Stimulated activated CD8-positive, alpha-beta memory T cell treated with anti-CD3 and anti-CD28 coated beads, Interleukin-15, amount 100 ng/mL, for 4 hours (primary cell): ENCODE results near the gene CC2D2A.
"Not testable (repeated sequence)": the region's sequence is repeated elsewhere in the genome, so short reads cannot be mapped to it uniquely, and the experiment has no call there.

Source experiments
- DNase-seq, 2 donors: peaks; one replicate each; pipeline ENCODE4 v3.0.0-alpha.2; 2020; ENCODE audit warnings: low read depth in 2 of 2

The CC2D2A gene

GRCh38 chr4:15516494-15516893 is 46.8 kb downstream of the CC2D2A start:
- no peak for DNase-seq

- DNase-seq: not testable (repeated sequence)
Observed at GRCh38 chr4:15517681-15518080, 48.0 kb downstream of the CC2D2A start.

GRCh38 chr4:15521442-15522039 is 51.9 kb downstream of the CC2D2A start:
- no peak for DNase-seq

DNA sequence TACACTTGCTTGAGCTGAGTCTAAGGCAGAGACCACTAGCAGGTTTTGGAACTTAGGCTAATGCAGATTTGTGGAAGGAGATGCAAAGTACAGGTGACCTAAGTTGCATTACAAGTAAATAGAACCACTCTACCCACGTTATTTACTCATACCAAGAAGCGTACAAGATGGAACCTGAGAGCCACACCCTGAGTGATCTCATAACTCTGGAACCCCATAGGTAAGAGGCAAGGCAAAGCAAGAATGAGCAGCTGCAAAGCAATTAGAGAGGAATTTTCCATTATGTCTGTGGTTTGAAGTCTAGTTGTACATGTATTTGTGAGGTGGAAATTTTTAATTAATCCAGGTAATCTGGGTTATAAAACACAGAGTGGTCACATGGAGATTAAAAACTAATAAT is 55.4 kb downstream of the CC2D2A start:
- no peak for DNase-seq

- no peak for DNase-seq
Observed at GRCh38 chr4:15526924-15527592, 57.4 kb downstream of the CC2D2A start.

DNA sequence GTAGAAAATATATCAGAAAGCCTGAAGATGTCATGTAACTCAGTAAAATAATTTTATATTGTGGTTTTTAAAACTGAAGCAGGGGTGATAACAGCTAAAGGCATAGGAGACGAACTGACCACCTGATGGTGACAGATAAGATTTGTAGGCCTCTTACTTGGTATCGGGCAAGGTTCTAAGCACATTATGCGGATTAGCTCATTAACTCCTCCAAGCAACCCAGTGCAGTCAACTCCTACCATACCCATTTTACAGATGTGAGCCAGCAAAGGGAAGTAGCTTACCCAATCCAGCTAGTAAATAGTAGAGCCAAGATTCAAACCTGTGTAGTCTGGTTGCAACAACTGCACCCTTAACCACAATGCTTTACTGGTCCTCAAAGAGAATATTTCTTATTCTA is 62.1 kb downstream of the CC2D2A start:
- no peak for DNase-seq

GRCh38 chr4:15533817-15534216 is 64.1 kb downstream of the CC2D2A start:
- no peak for DNase-seq

GRCh38 chr4:15535599-15535998 is 65.9 kb downstream of the CC2D2A start:
- DNase-seq: no peak

GRCh38 chr4:15536552-15537499 is 67.1 kb downstream of the CC2D2A start:
- DNase-seq: no peak

- DNase-seq: no peak
Observed at GRCh38 chr4:15541941-15542340, 72.3 kb downstream of the CC2D2A start.

DNA sequence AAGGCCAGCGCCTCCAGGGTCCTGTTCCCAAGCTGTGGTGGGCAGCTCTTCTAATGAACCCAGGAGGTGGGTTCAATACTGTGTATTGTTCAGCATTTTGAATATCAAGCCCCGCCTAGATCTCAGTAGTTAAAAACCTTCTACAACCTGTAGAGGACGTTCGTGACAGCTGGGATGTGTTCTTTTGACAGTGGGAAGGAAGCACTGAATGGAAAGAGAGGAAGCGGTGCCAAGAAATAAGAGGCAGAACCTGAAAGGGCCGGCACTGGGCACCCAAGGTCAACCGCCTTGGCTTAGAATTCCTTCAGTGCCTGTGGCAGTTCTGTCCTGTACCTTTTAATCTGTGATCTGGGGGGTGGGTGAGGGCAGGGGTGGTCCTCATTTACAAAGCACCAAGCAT is 73.1 kb downstream of the CC2D2A start:
- DNase-seq: no peak

DNA sequence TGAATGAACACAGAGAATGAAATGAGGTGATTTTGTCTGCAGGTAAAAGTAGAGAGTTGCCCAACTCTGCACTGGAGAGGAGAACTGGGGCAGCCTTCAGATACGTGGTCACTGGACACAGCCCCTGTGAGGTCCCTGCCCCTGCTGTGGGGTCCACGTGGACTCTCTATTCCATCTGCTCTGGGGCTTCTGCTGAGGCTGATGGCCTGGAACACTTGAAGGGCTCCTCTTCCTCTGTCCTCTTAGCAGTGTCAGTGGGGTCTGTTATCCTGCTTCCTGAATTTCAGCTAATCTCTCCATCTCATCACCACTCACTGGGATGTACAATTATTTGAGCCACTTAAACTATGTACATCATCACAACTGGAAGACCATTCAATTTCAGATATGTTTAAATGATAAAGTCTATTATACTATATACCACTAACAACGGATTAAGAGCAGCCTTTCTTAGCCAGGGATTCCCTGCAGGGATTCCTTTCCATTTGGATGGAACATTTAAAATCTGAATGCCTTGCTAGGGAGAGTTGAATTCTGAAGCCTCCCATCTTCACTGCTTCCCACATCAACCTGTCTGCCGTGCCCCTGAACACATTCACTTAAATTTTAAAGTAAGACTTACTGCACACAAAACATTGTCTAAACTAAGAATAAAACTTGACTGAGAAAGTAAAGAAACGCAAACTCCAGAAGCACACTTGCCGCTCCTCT is 74.0 kb downstream of the CC2D2A start:
- no peak for DNase-seq

DNA sequence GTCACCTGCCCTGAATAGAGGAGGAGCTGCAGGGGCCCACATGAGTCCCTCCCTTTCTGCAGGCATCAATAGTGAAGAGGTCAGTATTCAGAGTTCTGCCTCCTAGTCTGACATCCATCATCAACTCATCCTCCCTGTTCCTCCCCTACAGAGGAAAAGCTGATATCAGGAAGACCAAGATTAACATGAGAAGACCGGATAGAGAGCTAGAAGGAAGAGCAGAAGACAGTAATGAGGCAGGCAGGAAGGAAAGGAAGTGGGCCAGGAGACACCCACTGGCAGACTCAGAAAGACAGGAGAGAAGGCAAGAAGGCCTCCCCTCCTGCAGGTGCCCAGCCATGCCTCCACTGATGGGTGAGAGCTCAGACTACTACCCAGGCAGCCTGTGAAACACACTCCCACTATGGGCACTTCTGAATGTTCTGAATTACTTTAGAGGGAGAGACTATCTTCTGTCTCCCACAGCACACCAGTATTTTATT is 74.6 kb downstream of the CC2D2A start:
- no peak for DNase-seq

GRCh38 chr4:15545371-15545770 is 75.7 kb downstream of the CC2D2A start:
- no peak for DNase-seq

DNA sequence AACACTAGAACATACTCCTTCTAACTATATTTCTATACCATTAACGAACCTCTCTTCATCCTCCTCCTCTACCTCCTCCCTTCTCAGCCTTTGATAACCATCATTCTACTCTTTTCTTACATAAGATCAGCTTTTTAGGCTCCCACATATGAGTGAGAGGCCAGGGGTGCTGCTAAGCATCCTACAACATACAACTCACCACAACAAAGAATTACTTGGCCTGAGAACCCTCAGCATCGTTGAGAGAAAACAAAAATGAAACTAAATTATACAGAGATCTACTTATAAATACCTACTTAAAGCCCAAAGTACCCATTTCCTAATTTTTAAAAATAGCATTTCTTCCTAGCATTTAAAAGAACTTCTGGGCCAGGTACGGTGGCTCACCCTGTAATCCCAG is 77.7 kb downstream of the CC2D2A start:
- DNase-seq: no peak

DNA sequence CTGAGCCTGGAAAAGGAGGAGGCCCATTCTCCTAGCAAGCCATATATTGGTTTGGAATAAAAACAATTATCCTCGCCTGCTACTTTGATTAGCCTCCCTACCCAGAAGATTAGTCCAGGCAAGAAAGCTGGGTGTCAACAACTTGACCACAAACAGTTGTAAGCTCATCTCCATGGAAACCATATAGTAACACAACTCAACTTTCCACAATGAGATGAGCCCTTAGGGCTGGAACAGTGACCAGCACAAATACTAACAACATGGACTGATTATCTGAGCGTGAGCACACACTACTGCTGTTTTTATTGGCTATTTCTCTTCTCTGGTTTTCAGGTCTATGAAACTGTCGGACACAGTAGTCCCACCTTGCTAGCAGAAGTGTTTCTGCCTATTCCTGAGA is 80.8 kb downstream of the CC2D2A start:
- no peak for DNase-seq

DNA sequence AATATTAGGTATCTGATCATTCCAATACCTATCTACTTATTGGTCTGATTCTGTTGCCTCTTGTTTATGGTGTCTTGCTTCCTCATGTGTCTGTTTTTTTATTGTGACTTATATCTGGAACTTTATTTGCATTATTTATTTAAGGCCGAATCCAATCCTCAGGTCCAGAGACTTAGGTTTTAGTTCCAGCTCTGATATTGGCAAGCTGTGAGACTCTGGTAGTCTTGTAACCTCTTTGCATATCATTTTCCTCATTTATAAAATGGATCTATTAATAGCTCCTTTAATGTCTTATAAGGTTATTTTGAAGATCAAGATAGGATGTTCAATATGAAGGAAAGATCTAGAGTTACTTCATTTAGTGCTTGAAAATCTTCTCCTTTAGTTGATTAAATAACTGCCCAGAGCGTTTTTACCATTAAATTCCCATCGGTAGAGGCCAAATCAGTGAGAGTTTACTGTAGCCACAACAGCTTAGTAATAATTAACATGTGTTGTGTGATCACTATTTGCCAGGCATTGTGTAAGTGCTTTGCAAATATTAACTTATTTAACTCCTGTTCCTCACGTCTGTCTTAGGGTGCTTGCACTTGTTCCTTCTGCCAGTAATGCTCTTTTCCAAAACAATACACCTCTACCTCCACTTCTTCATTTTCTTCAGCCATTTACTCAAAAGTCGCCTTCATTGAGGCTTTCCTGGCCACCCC is 82.2 kb downstream of the CC2D2A start:
- no peak for DNase-seq

GRCh38 chr4:15552557-15553362 is 83.1 kb downstream of the CC2D2A start:
- DNase-seq: no peak

- no peak for DNase-seq
Observed at GRCh38 chr4:15556511-15557092, 86.9 kb downstream of the CC2D2A start.
